Cardiac fibroblast (primary cell): Measurements from ENCODE around the gene MRTFB.

Experiments used
- DNase-seq, 2 donors: peaks; one replicate each; pipeline versions ENCODE4 v3.0.0 to v3.0.0-alpha.2; 2010; ENCODE audit warnings: low read depth in 2 of 2
- H3K4me3 ChIP-seq, 2 donors: replicated peaks in 1 of 2; 1 replicate in 1 of 2; 2 replicates in 1 of 2; pipeline ENCODE4 v1.5.1; 2011; ENCODE audit warnings: low read depth in 2 of 2, low read length in 2 of 2, mild to moderate bottlenecking in 2 of 2, moderate library complexity in 1 of 2
- TF ChIP-seq, protein P1 (sequence below): IDR thresholded peaks from one replicate; pipeline ENCODE4 v1.5.1; 2011; ENCODE audit warnings: low read depth, mild to moderate bottlenecking, low read length, inconsistent platforms

The MRTFB gene

DNA sequence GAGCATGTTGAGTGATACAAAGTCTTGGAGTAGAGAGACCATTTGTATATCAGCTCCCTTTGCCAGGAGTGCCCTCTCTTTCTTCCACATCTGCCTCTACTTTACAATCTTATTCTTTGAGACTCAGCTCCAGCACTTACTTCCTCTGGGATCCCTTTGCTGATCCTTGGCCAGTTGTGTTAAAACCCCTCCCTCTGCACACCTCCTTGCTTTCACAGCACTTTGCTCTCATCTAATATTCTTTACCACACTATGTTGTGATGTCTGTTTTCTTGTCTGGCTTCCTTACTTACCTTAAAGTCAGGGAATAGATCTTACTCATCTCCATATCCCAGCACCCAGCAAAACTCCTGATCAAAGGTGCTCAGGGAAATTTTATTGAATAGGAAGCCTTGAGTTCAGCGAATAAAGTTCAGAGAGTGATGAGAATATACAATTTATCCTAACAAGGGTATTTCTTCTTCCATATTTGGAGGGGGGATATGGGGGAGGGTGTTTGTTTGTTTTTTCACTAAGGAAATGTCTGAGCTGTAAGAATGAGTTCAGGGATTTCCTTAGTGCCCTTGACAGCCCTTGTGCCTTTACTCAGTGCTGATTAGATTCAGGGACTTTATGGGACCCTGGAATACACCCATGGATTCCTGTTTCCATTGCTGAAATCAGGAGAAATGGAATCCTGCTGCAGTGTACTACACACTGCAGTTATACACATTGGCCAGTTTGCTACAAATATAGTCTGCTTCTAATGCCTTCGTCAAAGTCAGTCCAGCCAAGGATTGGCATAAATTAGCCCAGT is 32.0 kb downstream of the MRTFB start:
- H3K4me3 ChIP-seq: no peak overlapping the region
- TF ChIP-seq, protein P1, sequence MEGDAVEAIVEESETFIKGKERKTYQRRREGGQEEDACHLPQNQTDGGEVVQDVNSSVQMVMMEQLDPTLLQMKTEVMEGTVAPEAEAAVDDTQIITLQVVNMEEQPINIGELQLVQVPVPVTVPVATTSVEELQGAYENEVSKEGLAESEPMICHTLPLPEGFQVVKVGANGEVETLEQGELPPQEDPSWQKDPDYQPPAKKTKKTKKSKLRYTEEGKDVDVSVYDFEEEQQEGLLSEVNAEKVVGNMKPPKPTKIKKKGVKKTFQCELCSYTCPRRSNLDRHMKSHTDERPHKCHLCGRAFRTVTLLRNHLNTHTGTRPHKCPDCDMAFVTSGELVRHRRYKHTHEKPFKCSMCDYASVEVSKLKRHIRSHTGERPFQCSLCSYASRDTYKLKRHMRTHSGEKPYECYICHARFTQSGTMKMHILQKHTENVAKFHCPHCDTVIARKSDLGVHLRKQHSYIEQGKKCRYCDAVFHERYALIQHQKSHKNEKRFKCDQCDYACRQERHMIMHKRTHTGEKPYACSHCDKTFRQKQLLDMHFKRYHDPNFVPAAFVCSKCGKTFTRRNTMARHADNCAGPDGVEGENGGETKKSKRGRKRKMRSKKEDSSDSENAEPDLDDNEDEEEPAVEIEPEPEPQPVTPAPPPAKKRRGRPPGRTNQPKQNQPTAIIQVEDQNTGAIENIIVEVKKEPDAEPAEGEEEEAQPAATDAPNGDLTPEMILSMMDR: no peak
- DNase-seq: no peak

- TF ChIP-seq, protein P1: no peak
- no peak overlapping the region for H3K4me3 ChIP-seq
These were observed 32.9 kb downstream of the MRTFB start for GRCh38 chr16:14104066-14104465.

GRCh38 chr16:14105760-14106375 is 34.7 kb downstream of the MRTFB start:
- no peak for DNase-seq
- TF ChIP-seq, protein P1: no peak
- no peak overlapping the region for H3K4me3 ChIP-seq

More at GRCh38 chr16:14104066-14104465, 32.9 kb downstream of the MRTFB start:
- no peak for DNase-seq

DNA sequence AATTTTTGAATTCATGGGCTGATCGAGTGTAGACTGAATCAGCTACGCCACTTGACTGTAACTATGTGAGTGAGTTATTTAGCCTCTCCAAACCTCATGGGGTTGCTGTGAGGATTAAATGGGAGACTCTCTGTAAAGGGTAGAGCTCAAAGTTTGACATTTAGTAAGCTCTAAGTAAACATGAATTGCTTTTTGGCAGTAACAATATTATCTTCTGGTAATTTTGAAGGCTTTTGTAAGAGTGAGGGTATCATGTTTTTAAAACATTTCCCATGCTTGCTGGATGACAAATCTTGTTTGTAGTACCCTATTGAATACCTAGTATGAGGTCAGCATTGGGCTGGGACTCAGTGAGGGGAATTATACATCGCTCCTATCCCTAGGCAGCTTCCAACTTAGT is 35.3 kb downstream of the MRTFB start:
- peak in 1 of 2 donors; percentile 8 for DNase-seq
- H3K4me3 ChIP-seq: no peak overlapping the region
- TF ChIP-seq, protein P1: no peak

GRCh38 chr16:14106961-14107360 is 35.8 kb downstream of the MRTFB start:
- DNase-seq: no peak
- H3K4me3 ChIP-seq: no peak overlapping the region
- TF ChIP-seq, protein P1: no peak

DNA sequence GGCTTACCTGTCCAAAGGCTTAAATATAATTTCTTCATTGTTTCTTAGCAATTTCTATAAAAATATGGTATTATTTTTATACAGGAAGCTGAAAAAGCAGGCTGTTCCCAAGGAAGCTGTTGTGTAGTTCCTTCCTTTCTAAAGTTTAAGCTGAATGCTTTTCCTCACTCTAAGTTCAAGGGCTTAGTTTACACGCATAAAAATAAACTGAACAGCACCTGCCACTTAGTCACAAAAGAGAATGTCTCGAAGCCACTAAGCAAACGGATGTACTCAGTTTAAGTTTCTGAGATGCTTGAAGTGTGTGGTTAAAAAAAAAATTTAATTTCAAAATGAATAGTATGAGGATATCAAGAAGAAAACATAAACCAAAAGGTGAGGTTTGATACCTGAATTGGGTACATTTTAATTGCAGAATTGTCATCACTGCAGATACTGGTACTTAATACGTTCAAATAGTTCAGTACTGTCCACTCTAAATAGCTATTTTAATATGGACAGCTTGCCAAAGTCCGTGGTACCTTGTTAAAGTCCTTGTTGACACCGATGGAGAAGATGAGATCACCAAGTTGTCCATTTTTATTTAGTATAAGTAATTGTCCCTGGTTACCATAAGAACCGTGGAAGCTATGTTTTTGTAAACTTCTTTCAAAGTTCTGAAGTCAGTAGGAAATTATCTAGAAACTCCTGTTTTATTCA is 38.1 kb downstream of the MRTFB start:
- no peak overlapping the region for H3K4me3 ChIP-seq
- no peak for DNase-seq
- TF ChIP-seq, protein P1: no peak
